Loucy (cell line): Measurements from ENCODE around the gene VWA1.
"Not testable (repeated sequence)": the region's sequence is repeated elsewhere in the genome, so short reads cannot be mapped to it uniquely, and the experiment has no call there.

ENCODE experiments used
- H2AFZ ChIP-seq: fragments of 200-600 bp; sonication (generic); 2 replicates; pipeline ENCODE4 v1.6.0; 2016; ENCODE audit warnings: antibody characterized with exemption, mild to moderate bottlenecking, low read length, moderate library complexity
- H3F3A ChIP-seq: fragments of 200-600 bp; 2 replicates; pipeline ENCODE4 v1.6.0; 2016; ENCODE audit warnings: antibody characterized with exemption, low read depth, mild to moderate bottlenecking
- H3K27me3 ChIP-seq: fragments of 200-600 bp; sonication (generic); 2 replicates; pipeline ENCODE4 v1.6.1; 2014; ENCODE audit warnings: low read length, mild to moderate bottlenecking; ENCODE audit not compliant: insufficient read depth, poor library complexity, severe bottlenecking
- H3K36me3 ChIP-seq: fragments of 200-600 bp; sonication (generic); 2 replicates; pipeline ENCODE4 v1.6.1; 2016; ENCODE audit warnings: low read length; ENCODE audit not compliant: insufficient read depth
- H3K4me1 ChIP-seq: fragments of 200-600 bp; sonication (generic); 2 replicates; pipeline ENCODE4 v1.5.1; 2014; ENCODE audit warnings: low read length, mild to moderate bottlenecking; ENCODE audit not compliant: insufficient read depth, poor library complexity, severe bottlenecking
- H3K4me2 ChIP-seq: fragments of 200-600 bp; sonication (generic); 2 replicates; pipeline ENCODE4 v1.6.0; 2014; ENCODE audit warnings: antibody characterized with exemption, low read length, low read depth, mild to moderate bottlenecking; ENCODE audit not compliant: poor library complexity, severe bottlenecking
- H3K4me3 ChIP-seq: fragments of 200-600 bp; sonication (generic); 2 replicates; pipeline ENCODE4 v1.5.1; 2014; ENCODE audit warnings: low read length, mild to moderate bottlenecking, mixed read lengths; ENCODE audit not compliant: poor library complexity, severe bottlenecking
- H3K79me2 ChIP-seq: fragments of 200-600 bp; sonication (generic); 2 replicates; pipeline ENCODE4 v1.6.1; 2014; ENCODE audit warnings: low read length; ENCODE audit not compliant: insufficient read depth
- H3K9ac ChIP-seq: fragments of 200-600 bp; sonication (generic); 2 replicates; pipeline ENCODE4 v1.6.0; 2014; ENCODE audit warnings: mild to moderate bottlenecking, low read depth, low read length, moderate library complexity; ENCODE audit not compliant: poor library complexity, severe bottlenecking
- H3K9me2 ChIP-seq: fragments of 200-600 bp; sonication (generic); replicated peaks from 2 replicates; pipeline ENCODE4 v1.6.1; 2016; ENCODE audit warnings: low read depth, low read length, mixed read lengths
- H3K9me3 ChIP-seq: fragments of 200-600 bp; sonication (generic); 2 replicates; pipeline ENCODE4 v1.6.1; 2014; ENCODE audit warnings: mild to moderate bottlenecking, antibody characterized with exemption, low read length, low read depth; ENCODE audit not compliant: insufficient read depth
- H4K20me1 ChIP-seq: fragments of 200-600 bp; sonication (generic); 2 replicates; pipeline ENCODE4 v1.6.0; 2014; ENCODE audit warnings: antibody characterized with exemption, low read length, mild to moderate bottlenecking; ENCODE audit not compliant: insufficient read depth, poor library complexity, severe bottlenecking
- CTCF ChIP-seq: fragments of 200-600 bp; sonication (generic); conservative IDR thresholded peaks from 2 replicates; pipeline ENCODE4 v1.5.1; 2014; ENCODE audit warnings: mild to moderate bottlenecking, antibody characterized with exemption, low read length
- EZH2phosphoT487 ChIP-seq: fragments of 200-600 bp; IDR thresholded peaks from 2 replicates; pipeline ENCODE4 v1.6.1; 2018; ENCODE audit warnings: antibody characterized with exemption, mild to moderate bottlenecking, moderate library complexity, borderline replicate concordance

Gene VWA1

GRCh38 chr1:1483714-1484113 lies 48.2 kb downstream of the VWA1 start:
- Histone ChIP-seq H3K9me3 (no peaks in the 10 kb centered on the region), H2AFZ (no peak overlapping the region), H3K9ac (no peak overlapping the region), H3F3A (no peaks in the 10 kb centered on the region), H3K79me2 (no peaks in the 10 kb centered on the region), H3K4me3 (no peak overlapping the region), H3K4me2 (no peak overlapping the region), H4K20me1 (no peaks in the 10 kb centered on the region), H3K4me1 (no peaks in the 10 kb centered on the region), H3K27me3 (no peaks in the 10 kb centered on the region), H3K9me2 (no peaks in the 10 kb centered on the region), H3K36me3 (peaks cover 26% of the 10 kb centered on the region; the same call in 1 of the 2 replicates)
- TF ChIP-seq CTCF (no peak), EZH2phosphoT487 (no peak)

- not testable (repeated sequence) for H2AFZ ChIP-seq, H3K9me3 ChIP-seq, H3K4me3 ChIP-seq, H3K9ac ChIP-seq, H3K9me2 ChIP-seq, H3K4me1 ChIP-seq, H3F3A ChIP-seq, H3K27me3 ChIP-seq, H4K20me1 ChIP-seq, H3K4me2 ChIP-seq, H3K79me2 ChIP-seq
- H3K36me3 ChIP-seq: peaks cover 15% of the 10 kb centered on the region; the same call in 1 of the 2 replicates
These were observed 49.7 kb downstream of the VWA1 start for GRCh38 chr1:1484976-1485750.

- not testable (repeated sequence) for H3K9me2 ChIP-seq, H2AFZ ChIP-seq, H3K4me3 ChIP-seq, H3K27me3 ChIP-seq, H3K9ac ChIP-seq, H3K9me3 ChIP-seq, H3K79me2 ChIP-seq, H3F3A ChIP-seq, H4K20me1 ChIP-seq, H3K4me1 ChIP-seq, H3K4me2 ChIP-seq
- H3K36me3 ChIP-seq: peaks cover 18% of the 10 kb centered on the region; the same call in 1 of the 2 replicates
These were observed 50.3 kb downstream of the VWA1 start for GRCh38 chr1:1485755-1486317.

- no peak overlapping the region for H3K9ac ChIP-seq
- no peaks in the 10 kb centered on the region for H3K9me3 ChIP-seq
- H2AFZ ChIP-seq: no peak overlapping the region
- no peak overlapping the region for H3K4me3 ChIP-seq
- H3K27me3 ChIP-seq: no peaks in the 10 kb centered on the region
- no peaks in the 10 kb centered on the region for H4K20me1 ChIP-seq
- no peaks in the 10 kb centered on the region for H3K4me1 ChIP-seq
- no peaks in the 10 kb centered on the region for H3F3A ChIP-seq
- H3K36me3 ChIP-seq: peaks cover 15% of the 10 kb centered on the region; the same call in 1 of the 2 replicates
- H3K9me2 ChIP-seq: no peaks in the 10 kb centered on the region
- H3K4me2 ChIP-seq: no peak overlapping the region
- TF ChIP-seq CTCF (no peak), EZH2phosphoT487 (no peak)
- no peaks in the 10 kb centered on the region for H3K79me2 ChIP-seq
These were observed 52.2 kb downstream of the VWA1 start for GRCh38 chr1:1487701-1488100.
